ENCODE data around the gene MIER2. TPM values are rescaled to one million over a fixed set of nuclear protein-coding genes. Genes with fewer than 3 reads are reported as not detected.
"Not testable (repeated sequence)": the region's sequence is repeated elsewhere in the genome, so short reads cannot be mapped to it uniquely, and the experiment has no call there.

The MIER2 gene
- total RNA-seq, 1 donor from 2014 or later = 15.0 TPM

- DNase-seq (no peak), ATAC-seq (ENCODE audit: low read depth) (no peak)
- H3K36me3 Mint-ChIP-seq (ENCODE audit: low read depth) = no peaks in the 10 kb centered on the region
- peaks cover 5% of the 10 kb centered on the region for H3K9me3 Mint-ChIP-seq
- ChIA-PET POLR2A (no interaction called here), CTCF (no interaction called here)
- TF ChIP-seq CTCF (IDR thresholded peaks at IDR 0.05) = no peak
- H3K4me3 Mint-ChIP-seq = no peak overlapping the region
- H3K4me1 Mint-ChIP-seq = no peaks in the 10 kb centered on the region
- intact Hi-C loops (cut with micrococcal nuclease) = no loop called here
- no peak overlapping the region for H3K27ac Mint-ChIP-seq
- H3K27me3 Mint-ChIP-seq = peaks cover 24% of the 10 kb centered on the region
Observed at GRCh38 chr19:390386-391206, 46.0 kb upstream of the MIER2 start.

DNA sequence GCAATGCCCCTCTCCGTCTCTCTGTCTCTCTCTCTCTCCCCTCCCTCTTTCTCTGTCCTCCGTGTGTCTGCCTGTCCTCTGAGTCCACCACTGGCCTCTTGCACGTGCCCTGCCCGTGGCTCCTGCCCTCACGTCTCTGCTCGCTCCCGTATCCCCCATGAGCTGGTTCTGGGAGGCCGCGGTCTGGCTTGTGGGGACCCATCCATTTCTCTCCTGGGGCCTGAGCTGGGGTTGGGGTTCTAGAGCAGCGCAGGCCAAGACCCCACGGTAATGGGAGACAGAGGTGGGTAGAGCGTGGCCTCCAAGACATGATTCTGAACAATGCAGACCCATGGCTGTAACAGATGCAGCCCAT is 45.3 kb upstream of the MIER2 start:
- no peaks in the 10 kb centered on the region for H3K4me1 Mint-ChIP-seq
- H3K9me3 Mint-ChIP-seq = peaks cover 2% of the 10 kb centered on the region
- H3K27ac Mint-ChIP-seq = no peak overlapping the region
- TF ChIP-seq CTCF (IDR thresholded peaks at IDR 0.05) = no peak
- CTCF ChIA-PET = no interaction called here
- intact Hi-C loops (cut with micrococcal nuclease) = no loop called here
- no peaks in the 10 kb centered on the region for H3K36me3 Mint-ChIP-seq (ENCODE audit: low read depth)
- H3K27me3 Mint-ChIP-seq = peaks cover 24% of the 10 kb centered on the region
- ATAC-seq (ENCODE audit: low read depth) (no peak), DNase-seq (no peak)
- POLR2A ChIA-PET = no interaction called here
- H3K4me3 Mint-ChIP-seq = no peak overlapping the region

GRCh38 chr19:389255-389934 is 44.8 kb upstream of the MIER2 start:
- Mint-ChIP-seq H3K27me3 (peaks cover 26% of the 10 kb centered on the region), H3K36me3 (ENCODE audit: low read depth) (no peaks in the 10 kb centered on the region), H3K9me3 (peaks cover 2% of the 10 kb centered on the region), H3K4me3 (no peak overlapping the region), H3K4me1 (no peaks in the 10 kb centered on the region), H3K27ac (no peak overlapping the region)
- intact Hi-C loops (cut with micrococcal nuclease) = no loop called here
- DNase-seq (no peak), ATAC-seq (ENCODE audit: low read depth) (no peak)
- POLR2A ChIA-PET = no interaction called here
- no peak for TF ChIP-seq CTCF (IDR thresholded peaks at IDR 0.05)
- CTCF ChIA-PET = no interaction called here

DNA sequence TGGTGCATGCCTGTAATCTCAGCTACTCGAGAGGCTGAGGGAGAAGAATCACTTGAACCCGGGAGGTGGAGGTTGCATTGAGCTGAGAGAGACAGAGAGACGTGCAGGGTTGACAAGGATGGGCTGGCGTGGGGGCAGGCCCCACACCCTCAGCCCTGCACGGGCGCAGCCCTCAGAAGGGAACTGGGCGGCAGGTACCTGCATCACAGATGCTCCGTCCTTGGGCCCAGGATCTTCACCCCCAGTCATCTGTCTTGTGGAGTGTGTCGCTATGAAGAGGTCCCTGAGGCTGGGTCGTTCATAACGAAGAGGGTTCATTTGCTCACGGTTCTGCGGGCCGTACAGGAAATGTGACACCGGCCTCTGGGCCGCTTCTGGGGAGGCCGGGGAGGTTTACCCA is 44.1 kb upstream of the MIER2 start:
- Mint-ChIP-seq H3K27me3 (peaks cover 31% of the 10 kb centered on the region), H3K4me1 (no peaks in the 10 kb centered on the region), H3K9me3 (peaks cover 2% of the 10 kb centered on the region), H3K27ac (no peak overlapping the region), H3K36me3 (ENCODE audit: low read depth) (no peaks in the 10 kb centered on the region), H3K4me3 (no peak overlapping the region)
- ChIA-PET POLR2A (no interaction called here), CTCF (no interaction called here)
- intact Hi-C loops (cut with micrococcal nuclease) = no loop called here
- DNase-seq (no peak), ATAC-seq (ENCODE audit: low read depth) (no peak)
- no peak for TF ChIP-seq CTCF (IDR thresholded peaks at IDR 0.05)

DNA sequence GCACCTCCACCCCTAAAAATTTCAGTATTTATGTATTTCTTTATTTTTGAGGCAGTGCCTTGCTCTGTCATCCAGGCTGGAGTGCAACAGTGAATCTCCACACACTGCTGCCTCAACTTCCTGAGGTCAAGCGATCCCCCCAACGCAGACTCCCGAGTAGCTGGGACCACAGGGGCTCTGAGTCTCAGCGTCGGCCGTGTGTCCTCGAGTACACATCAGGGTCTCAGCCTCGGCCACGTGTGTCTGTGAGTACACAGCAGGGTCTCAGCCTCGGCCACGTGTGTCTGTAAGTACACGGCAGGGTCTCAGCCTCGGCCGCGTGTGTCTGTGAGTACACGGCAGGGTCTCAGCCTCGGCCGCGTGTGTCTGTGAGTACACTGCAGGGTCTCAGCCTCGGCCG is 43.2 kb upstream of the MIER2 start:
- intact Hi-C loops (cut with micrococcal nuclease) = no loop called here
- POLR2A ChIA-PET = no interaction called here
- Mint-ChIP-seq H3K27me3 (peaks cover 31% of the 10 kb centered on the region), H3K36me3 (ENCODE audit: low read depth) (no peaks in the 10 kb centered on the region), H3K9me3 (peaks cover 4% of the 10 kb centered on the region), H3K27ac (no peak overlapping the region), H3K4me3 (no peak overlapping the region), H3K4me1 (peaks cover 6% of the 10 kb centered on the region)
- ATAC-seq (ENCODE audit: low read depth) = no peak
- DNase-seq = no peak
- TF ChIP-seq CTCF (IDR thresholded peaks at IDR 0.05) = no peak
- CTCF ChIA-PET = no interaction called here

GRCh38 chr19:386632-387301 is 42.2 kb upstream of the MIER2 start:
- H3K9me3 Mint-ChIP-seq; DNase-seq; POLR2A ChIA-PET; H3K4me1 Mint-ChIP-seq; CTCF ChIA-PET; H3K36me3 Mint-ChIP-seq (ENCODE audit: low read depth); H3K4me3 Mint-ChIP-seq; H3K27ac Mint-ChIP-seq; ATAC-seq (ENCODE audit: low read depth); intact Hi-C loops (cut with micrococcal nuclease): not testable (repeated sequence)
- H3K27me3 Mint-ChIP-seq = peaks cover 31% of the 10 kb centered on the region

DNA sequence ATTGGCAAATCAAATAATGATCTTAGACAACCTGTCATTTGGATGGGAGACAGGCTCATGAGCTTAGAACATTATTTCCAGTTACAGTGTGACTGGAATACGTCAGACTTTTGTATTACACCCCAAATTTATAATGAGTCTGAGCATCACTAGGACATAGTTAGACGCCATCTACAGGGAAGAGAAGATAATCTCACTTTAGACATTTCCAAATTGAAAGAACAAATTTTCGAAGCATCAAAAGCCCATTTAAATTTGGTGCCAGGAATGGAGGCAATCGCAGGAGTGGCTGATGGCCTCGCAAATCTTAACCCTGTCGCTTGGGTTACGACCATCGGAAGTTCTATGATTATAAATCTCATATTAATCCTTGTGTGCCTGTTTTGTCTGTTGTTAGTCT is 41.6 kb upstream of the MIER2 start:
- H3K27ac Mint-ChIP-seq; H3K9me3 Mint-ChIP-seq; H3K4me1 Mint-ChIP-seq; ATAC-seq (ENCODE audit: low read depth); DNase-seq; POLR2A ChIA-PET; H3K36me3 Mint-ChIP-seq (ENCODE audit: low read depth); intact Hi-C loops (cut with micrococcal nuclease); CTCF ChIA-PET; H3K4me3 Mint-ChIP-seq: not testable (repeated sequence)
- peaks cover 31% of the 10 kb centered on the region for H3K27me3 Mint-ChIP-seq

Data from activated B cell treated with CpG ODN at 0.5 μM for 24 hours (primary cell).